GM21717 (cell line): ENCODE results near the gene FOXO1.
A peak's percentile ranks its signal among the peaks of the same experiment; 100 is the strongest.

Experiments
- ATAC-seq: cut with Tn5 transposase; IDR thresholded peaks from one replicate; pipeline ENCODE4 v1.9.1; 2021; ENCODE audit warnings: mild to moderate bottlenecking, moderate library complexity; ENCODE audit not compliant: unreplicated experiment

The FOXO1 gene

GRCh38 chr13:40517486-40518480, 148.7 kb downstream of the FOXO1 start:
- ATAC-seq = peak; percentile 81

GRCh38 chr13:40515702-40516101, 150.7 kb downstream of the FOXO1 start:
- ATAC-seq = no peak

GRCh38 chr13:40514802-40515201, 151.6 kb downstream of the FOXO1 start:
- ATAC-seq = no peak

GRCh38 chr13:40509876-40510275, 156.6 kb downstream of the FOXO1 start:
- ATAC-seq = no peak

GRCh38 chr13:40508767-40509342, 157.6 kb downstream of the FOXO1 start:
- ATAC-seq = no peak

GRCh38 chr13:40508127-40508526, 158.3 kb downstream of the FOXO1 start:
- no peak for ATAC-seq

GRCh38 chr13:40506592-40507446, 159.6 kb downstream of the FOXO1 start:
- no peak for ATAC-seq
